ENCODE measurements around the gene INO80. TPM values are rescaled to one million over a fixed set of nuclear protein-coding genes. Genes with fewer than 3 reads are reported as not detected.

The INO80 gene
- total RNA-seq, 2 experiments from 2014 or later: 23.8 to 28.1 TPM

- CTCF ChIA-PET: interaction anchor here (0.7 to 10.5 kb wide), 4 partner anchors 8 to 284 kb away, joined by 3 to 97 read pairs (median 44); no protein-coding TSS in a partner anchor
- no peaks in the 10 kb centered on the region for H3K9me3 Mint-ChIP-seq (ENCODE audit: insufficient read depth)
- ATAC-seq: no peak
- H3K36me3 Mint-ChIP-seq (ENCODE audit: low read depth): no peaks in the 10 kb centered on the region
- peaks cover 44% of the 10 kb centered on the region for H3K27me3 Mint-ChIP-seq (ENCODE audit: low read depth)
- DNase-seq: no peak
- H3K4me3 Mint-ChIP-seq: no peak overlapping the region
- peaks cover 38% of the 10 kb centered on the region for H3K4me1 Mint-ChIP-seq (ENCODE audit: low read depth)
- no peak overlapping the region for H3K27ac Mint-ChIP-seq
- POLR2A ChIA-PET: no interaction called here
These were observed 183.2 kb downstream of the INO80 start for GRCh38 chr15:40932649-40933516.

GRCh38 chr15:40932156-40932555 lies 183.9 kb downstream of the INO80 start:
- no peak for ATAC-seq
- ChIA-PET CTCF (interaction anchor here (1.6 to 10.5 kb wide), 5 partner anchors 9 to 91 kb away, joined by 5 to 97 read pairs (median 13); no protein-coding TSS in a partner anchor), POLR2A (no interaction called here)

GRCh38 chr15:40931300-40932142 lies 184.6 kb downstream of the INO80 start:
- CTCF ChIA-PET: interaction anchor here (0.7 to 10.5 kb wide), 16 partner anchors 10 to 613 kb away, joined by 3 to 97 read pairs (median 8); partner anchors contain the start of genes CHAC1 and RPAP1
- peaks cover 48% of the 10 kb centered on the region for H3K4me1 Mint-ChIP-seq (ENCODE audit: low read depth)

More at GRCh38 chr15:40932156-40932555, 183.9 kb downstream of the INO80 start:
- DNase-seq: no peak
- Mint-ChIP-seq H3K27ac (no peak overlapping the region), H3K36me3 (ENCODE audit: low read depth) (no peaks in the 10 kb centered on the region), H3K4me3 (no peak overlapping the region), H3K9me3 (ENCODE audit: insufficient read depth) (no peaks in the 10 kb centered on the region), H3K4me1 (ENCODE audit: low read depth) (peaks cover 42% of the 10 kb centered on the region), H3K27me3 (ENCODE audit: low read depth) (peaks cover 51% of the 10 kb centered on the region)

GRCh38 chr15:40930430-40931299 lies 185.4 kb downstream of the INO80 start:
- ATAC-seq: peak; percentile 11
- ChIA-PET CTCF (interaction anchor here (0.6 to 10.5 kb wide), 26 partner anchors 9 to 614 kb away, joined by 3 to 97 read pairs (median 5); partner anchors contain the start of genes CHAC1 and RPAP1), POLR2A (interaction anchor here (0.6 kb wide), 1 partner anchor 875 kb away, joined by 4 read pairs; no protein-coding TSS in a partner anchor)
- Mint-ChIP-seq H3K27me3 (ENCODE audit: low read depth) (peaks cover 64% of the 10 kb centered on the region), H3K36me3 (ENCODE audit: low read depth) (no peaks in the 10 kb centered on the region), H3K9me3 (ENCODE audit: insufficient read depth) (no peaks in the 10 kb centered on the region), H3K4me3 (peak overlapping the region; percentile 22), H3K4me1 (ENCODE audit: low read depth) (peaks cover 52% of the 10 kb centered on the region), H3K27ac (no peak overlapping the region)
- peak; percentile 60 for DNase-seq

More at GRCh38 chr15:40931300-40932142, 184.6 kb downstream of the INO80 start:
- DNase-seq (no peak), ATAC-seq (no peak)
- Mint-ChIP-seq H3K4me3 (no peak overlapping the region), H3K9me3 (ENCODE audit: insufficient read depth) (no peaks in the 10 kb centered on the region), H3K27me3 (ENCODE audit: low read depth) (peaks cover 57% of the 10 kb centered on the region), H3K36me3 (ENCODE audit: low read depth) (no peaks in the 10 kb centered on the region), H3K27ac (no peak overlapping the region)
- POLR2A ChIA-PET: no interaction called here

GRCh38 chr15:40929660-40930429 lies 186.2 kb downstream of the INO80 start:
- CTCF ChIA-PET: interaction anchor here (0.6 to 10.5 kb wide), 21 partner anchors 8 to 305 kb away, joined by 3 to 97 read pairs (median 6); partner anchors contain the start of gene CHAC1

More at GRCh38 chr15:40929660-40930429, 186.2 kb downstream of the INO80 start:
- H3K36me3 Mint-ChIP-seq (ENCODE audit: low read depth): no peaks in the 10 kb centered on the region
- no peak for DNase-seq
- POLR2A ChIA-PET: no interaction called here
- peak overlapping the region; percentile 22 for H3K4me3 Mint-ChIP-seq
- ATAC-seq: peak; percentile 11
- H3K27me3 Mint-ChIP-seq (ENCODE audit: low read depth): peaks cover 70% of the 10 kb centered on the region
- no peaks in the 10 kb centered on the region for H3K9me3 Mint-ChIP-seq (ENCODE audit: insufficient read depth)
- peaks cover 57% of the 10 kb centered on the region for H3K4me1 Mint-ChIP-seq (ENCODE audit: low read depth)
- no peak overlapping the region for H3K27ac Mint-ChIP-seq

Other genes with a start within 250 kb of the INO80 start
- not detected for gene RHOV, start 242.0 kb downstream of the INO80 start, total RNA-seq
- 10 to 100 TPM; 17.8 to 18.4 TPM for gene VPS18, start 221.8 kb downstream of the INO80 start, total RNA-seq
- gene DLL4, start 186.9 kb downstream of the INO80 start, total RNA-seq: not detected
- gene CHAC1, start 162.8 kb downstream of the INO80 start, total RNA-seq: 1 to 10 TPM; 8.3 to 8.9 TPM
- not detected for gene EXD1, start 114.5 kb upstream of the INO80 start, total RNA-seq
- gene CHP1, start 115.0 kb upstream of the INO80 start, total RNA-seq: 10 to 100 TPM; 62.2 to 62.8 TPM
- 10 to 100 TPM; 22.8 to 23.8 TPM for gene OIP5, start 216.3 kb upstream of the INO80 start, total RNA-seq
- gene NUSAP1, start 216.6 kb upstream of the INO80 start, total RNA-seq: 100 to 1,000 TPM; 281 to 287 TPM